NCI-H2029 treated with DMSO at 0.1 percent for 48 hours (cell line): Measurements from ENCODE around the gene PACRG.

Experiments
- DNase-seq: peaks from one replicate; lab custom pipeline; 2025; lab: John Stamatoyannopoulos, UW

PACRG gene

GRCh38 chr6:163199371-163199770 is 471.6 kb downstream of the PACRG start:
- DNase-seq = no peak

GRCh38 chr6:163200289-163200688 is 472.5 kb downstream of the PACRG start:
- no peak for DNase-seq

- no peak for DNase-seq
These were observed 472.9 kb downstream of the PACRG start for GRCh38 chr6:163200694-163201093.

GRCh38 chr6:163201855-163202254 is 474.1 kb downstream of the PACRG start:
- DNase-seq = no peak

GRCh38 chr6:163206196-163206595 is 478.4 kb downstream of the PACRG start:
- DNase-seq = no peak

GRCh38 chr6:163207431-163208383 is 479.9 kb downstream of the PACRG start:
- DNase-seq = no peak

GRCh38 chr6:163209005-163209404 is 481.2 kb downstream of the PACRG start:
- DNase-seq = no peak

- no peak for DNase-seq
These were observed 484.3 kb downstream of the PACRG start for GRCh38 chr6:163212123-163212522.

- DNase-seq = no peak
These were observed 486.5 kb downstream of the PACRG start for GRCh38 chr6:163214259-163214658.

- no peak for DNase-seq
These were observed 490.7 kb downstream of the PACRG start for GRCh38 chr6:163218361-163218894.

- DNase-seq = no peak
These were observed 498.5 kb downstream of the PACRG start for GRCh38 chr6:163226181-163226835.

GRCh38 chr6:163226836-163227485 is 499.2 kb downstream of the PACRG start:
- no peak for DNase-seq

GRCh38 chr6:163228041-163228440 is 500.3 kb downstream of the PACRG start:
- no peak for DNase-seq

- DNase-seq = no peak
These were observed 501.3 kb downstream of the PACRG start for GRCh38 chr6:163229050-163229449.

GRCh38 chr6:163230901-163231300 is 503.1 kb downstream of the PACRG start:
- no peak for DNase-seq

GRCh38 chr6:163231356-163232014 is 503.7 kb downstream of the PACRG start:
- DNase-seq = no peak

- DNase-seq = no peak
These were observed 504.3 kb downstream of the PACRG start for GRCh38 chr6:163232015-163232523.

- DNase-seq = no peak
These were observed 504.9 kb downstream of the PACRG start for GRCh38 chr6:163232649-163233048.

- no peak for DNase-seq
These were observed 509.3 kb downstream of the PACRG start for GRCh38 chr6:163237110-163237509.

GRCh38 chr6:163239572-163240340 is 512.0 kb downstream of the PACRG start:
- no peak for DNase-seq

- DNase-seq = no peak
These were observed 512.8 kb downstream of the PACRG start for GRCh38 chr6:163240556-163240955.
